ENCODE data around the gene CDHR3.

GRCh38 chr7:105978035-105978434 lies 15.0 kb downstream of the CDHR3 start:
- TF ChIP-seq CTCF (IDR thresholded peaks at IDR 0.05): no peak
- TF ChIP-seq, protein P1, sequence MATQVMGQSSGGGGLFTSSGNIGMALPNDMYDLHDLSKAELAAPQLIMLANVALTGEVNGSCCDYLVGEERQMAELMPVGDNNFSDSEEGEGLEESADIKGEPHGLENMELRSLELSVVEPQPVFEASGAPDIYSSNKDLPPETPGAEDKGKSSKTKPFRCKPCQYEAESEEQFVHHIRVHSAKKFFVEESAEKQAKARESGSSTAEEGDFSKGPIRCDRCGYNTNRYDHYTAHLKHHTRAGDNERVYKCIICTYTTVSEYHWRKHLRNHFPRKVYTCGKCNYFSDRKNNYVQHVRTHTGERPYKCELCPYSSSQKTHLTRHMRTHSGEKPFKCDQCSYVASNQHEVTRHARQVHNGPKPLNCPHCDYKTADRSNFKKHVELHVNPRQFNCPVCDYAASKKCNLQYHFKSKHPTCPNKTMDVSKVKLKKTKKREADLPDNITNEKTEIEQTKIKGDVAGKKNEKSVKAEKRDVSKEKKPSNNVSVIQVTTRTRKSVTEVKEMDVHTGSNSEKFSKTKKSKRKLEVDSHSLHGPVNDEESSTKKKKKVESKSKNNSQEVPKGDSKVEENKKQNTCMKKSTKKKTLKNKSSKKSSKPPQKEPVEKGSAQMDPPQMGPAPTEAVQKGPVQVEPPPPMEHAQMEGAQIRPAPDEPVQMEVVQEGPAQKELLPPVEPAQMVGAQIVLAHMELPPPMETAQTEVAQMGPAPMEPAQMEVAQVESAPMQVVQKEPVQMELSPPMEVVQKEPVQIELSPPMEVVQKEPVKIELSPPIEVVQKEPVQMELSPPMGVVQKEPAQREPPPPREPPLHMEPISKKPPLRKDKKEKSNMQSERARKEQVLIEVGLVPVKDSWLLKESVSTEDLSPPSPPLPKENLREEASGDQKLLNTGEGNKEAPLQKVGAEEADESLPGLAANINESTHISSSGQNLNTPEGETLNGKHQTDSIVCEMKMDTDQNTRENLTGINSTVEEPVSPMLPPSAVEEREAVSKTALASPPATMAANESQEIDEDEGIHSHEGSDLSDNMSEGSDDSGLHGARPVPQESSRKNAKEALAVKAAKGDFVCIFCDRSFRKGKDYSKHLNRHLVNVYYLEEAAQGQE (IDR thresholded peaks at IDR 0.05; ENCODE audit: insufficient read depth in 1 of 2, low read depth in 2 of 2, low read length in 1 of 2): no peak
- TF ChIP-seq TCF7L2 (IDR thresholded peaks at IDR 0.05; ENCODE audit: low read depth, low read length): no peak
- TF ChIP-seq SIN3A (IDR thresholded peaks at IDR 0.05; ENCODE audit: borderline replicate concordance, insufficient read depth, low read depth, low read length): no peak
- TF ChIP-seq POLR2AphosphoS5 (IDR thresholded peaks at IDR 0.05; ENCODE audit: low read depth, low read length): no peak

All from Panc1 (cell line).